Measurements from ENCODE around the gene YDJC. TPM values are rescaled to one million over a fixed set of nuclear protein-coding genes. Genes with fewer than 3 reads are reported as not detected.

YDJC gene
- total RNA-seq, 4 donors from 2014 or later: 34.1 to 53.8 (median 39.6) TPM

GRCh38 chr22:21673534-21674321 lies 43.9 kb upstream of the YDJC start:
- TF ChIP-seq CTCF (IDR thresholded peaks at IDR 0.05) (peak in 1 of 6 experiments; percentile 32), POLR2A (IDR thresholded peaks at IDR 0.05) (no peak)
- Histone ChIP-seq H3K4me1 (peaks cover 0 to 32% (median 4%) of the 10 kb centered on the region in 3 donors), H3K9me3 (no peaks in the 10 kb centered on the region), H3K4me3 (no peak overlapping the region), H3K27ac (peak overlapping the region; percentile 44 to 80 (median 58)), H3K36me3 (peaks cover 12 to 82% (median 39%) of the 10 kb centered on the region in 3 donors), H3K27me3 (no peaks in the 10 kb centered on the region)
- WGBS, 2 donors: 81 to 88% methylated on average over 4 to 11 of the region's 12 CpGs
- intact Hi-C loops (cut with DNase I): no loop called here
- no peak for DNase-seq

GRCh38 chr22:21672107-21672629 lies 42.3 kb upstream of the YDJC start:
- 59 to 79% methylated on average over 5 to 6 of the region's 6 CpGs for WGBS, 2 donors
- H3K36me3 ChIP-seq: peaks cover 12 to 67% (median 39%) of the 10 kb centered on the region in 3 donors

GRCh38 chr22:21669026-21669425 lies 39.2 kb upstream of the YDJC start:
- Histone ChIP-seq H3K4me1 (peaks cover 7 to 62% (median 18%) of the 10 kb centered on the region in 3 donors), H3K9me3 (no peaks in the 10 kb centered on the region), H3K4me3 (no peak overlapping the region), H3K27me3 (no peaks in the 10 kb centered on the region), H3K36me3 (peaks cover 12 to 37% (median 28%) of the 10 kb centered on the region in 3 donors), H3K27ac (peak overlapping the region; percentile 54 to 97 (median 74))
- no peak for DNase-seq
- TF ChIP-seq CTCF (IDR thresholded peaks at IDR 0.05) (no peak), POLR2A (IDR thresholded peaks at IDR 0.05) (no peak)
- 39 to 42% methylated on average over 8 to 9 of the region's 9 CpGs for WGBS, 2 donors
- intact Hi-C loops (cut with DNase I): no loop called here

More at GRCh38 chr22:21672107-21672629, 42.3 kb upstream of the YDJC start:
- no peaks in the 10 kb centered on the region for H3K27me3 ChIP-seq
- H3K4me1 ChIP-seq: peaks cover 2 to 47% (median 7%) of the 10 kb centered on the region in 3 donors
- intact Hi-C loops (cut with DNase I): no loop called here
- DNase-seq: no peak
- H3K9me3 ChIP-seq: no peaks in the 10 kb centered on the region
- no peak for TF ChIP-seq POLR2A (IDR thresholded peaks at IDR 0.05)
- TF ChIP-seq CTCF (IDR thresholded peaks at IDR 0.05): no peak
- no peak overlapping the region for H3K27ac ChIP-seq
- no peak overlapping the region for H3K4me3 ChIP-seq

- peaks cover 5 to 15% (median 12%) of the 10 kb centered on the region in 3 donors for H3K36me3 ChIP-seq
- no peaks in the 10 kb centered on the region for H3K9me3 ChIP-seq
- peak overlapping the region; percentile 65 to 88 (median 78) for H3K4me3 ChIP-seq
- no peaks in the 10 kb centered on the region for H3K27me3 ChIP-seq
- H3K27ac ChIP-seq: peak overlapping the region; percentile 94 to 97 (median 96)
- no peak for DNase-seq
- TF ChIP-seq CTCF (IDR thresholded peaks at IDR 0.05): no peak
- no peak for TF ChIP-seq POLR2A (IDR thresholded peaks at IDR 0.05)
- peaks cover 7 to 49% (median 18%) of the 10 kb centered on the region in 3 donors for H3K4me1 ChIP-seq
- intact Hi-C loops (cut with DNase I): no loop called here
- 48 to 49% methylated on average over 16 of the region's 16 CpGs for WGBS, 2 donors
These were observed 37.0 kb upstream of the YDJC start for GRCh38 chr22:21666786-21667185.
